HepG2 (cell line): ENCODE data around the gene POC1A. TPM values are rescaled to one million over a fixed set of nuclear protein-coding genes. Genes with fewer than 3 reads are reported as not detected.
A peak's percentile ranks its signal among the peaks of the same experiment; 100 is the strongest.

Experiments used
- ATAC-seq: fragments of 200-7000 bp; cut with Tn5 transposase; 3 replicates; pipeline ENCODE4 v1.9.1; 2020; ENCODE audit warnings: mild to moderate bottlenecking, moderate library complexity
- BruUV-seq: library from RNA; stranded (reverse); fragments of 400-500 nt; replicated peaks from 2 replicates; lab custom pipeline; 2021; lab: Mats Ljungman, UMichigan
- CTCF ChIA-PET: fragments of 300-600 bp; formaldehyde crosslinking; extraction: SDS; loops from one replicate; lab custom pipeline; 2021; ENCODE audit warnings: low total read pairs, inconsistent platforms, low intra/inter-chr PET ratio; lab: Yijun Ruan, JAX
- POLR2A ChIA-PET: fragments of 350-600 bp; sonication (Branson Sonifier 250); formaldehyde crosslinking; loops from one replicate; lab custom pipeline; 2020; ENCODE audit warnings: antibody characterized with exemption, inconsistent platforms; lab: Yijun Ruan, JAX
- DNase-seq: peaks from one replicate; pipeline ENCODE4 v3.0.0-alpha.2; 2015; ENCODE audit warnings: low spot score
- FAIRE-seq: peaks from 3 replicates; lab custom pipeline; 2011; peaks lifted over from hg19 to GRCh38; lab: Jason Lieb, UNC
- H2AFZ ChIP-seq: one replicate; pipeline ENCODE4 v1.6.1; 2011; ENCODE audit warnings: low read length, inconsistent platforms
- H3K27ac ChIP-seq: fragments of 300-600 bp; 3 replicates; pipeline ENCODE4 v1.8.0; 2011; ENCODE audit warnings: mixed run types, mild to moderate bottlenecking, mixed read lengths, low read length, inconsistent platforms; ENCODE audit not compliant: insufficient read depth; ENCODE audit errors: extremely low read length
- H3K27me3 ChIP-seq, 2 experiments: fragments of 200-600 bp in 1 of 2; 2 replicates in 1 of 2; 3 replicates in 1 of 2; pipeline versions ENCODE4 v1.6.0 to v1.8.0; 2011; ENCODE audit warnings: low read length in 2 of 2, mild to moderate bottlenecking in 2 of 2, moderate library complexity in 2 of 2, inconsistent platforms in 1 of 2; ENCODE audit not compliant: insufficient read depth in 2 of 2, control insufficient read depth in 1 of 2
- H3K36me3 ChIP-seq, 2 experiments: fragments of 200-600 bp in 1 of 2; replicated peaks in 1 of 2; 2 replicates in 1 of 2; 3 replicates in 1 of 2; pipeline versions ENCODE4 v1.5.1 to v1.8.0; 2011; ENCODE audit warnings: low read length in 2 of 2, inconsistent platforms in 1 of 2; ENCODE audit not compliant: insufficient read depth in 2 of 2, control insufficient read depth in 1 of 2
- H3K4me1 ChIP-seq: 2 replicates; pipeline ENCODE4 v1.5.1; 2012; ENCODE audit warnings: low read length, inconsistent platforms; ENCODE audit not compliant: insufficient read depth
- H3K4me2 ChIP-seq: 2 replicates; pipeline ENCODE4 v1.6.0; 2011; ENCODE audit warnings: low read depth, low read length, inconsistent platforms
- H3K4me3 ChIP-seq, 3 experiments: fragments of 200-600 bp in 1 of 3; sonication (generic), shearing (Covaris generic) in 1 of 3; replicated peaks in 1 of 3; 2 replicates each; pipeline ENCODE4 v1.5.1; 2011 to 2016; ENCODE audit warnings: low read length in 3 of 3, inconsistent platforms in 2 of 3, low read depth in 2 of 3, mild to moderate bottlenecking in 2 of 3, control low read depth in 1 of 3, mixed read lengths in 1 of 3; ENCODE audit not compliant: insufficient read depth in 1 of 3
- H3K79me2 ChIP-seq: one replicate; pipeline ENCODE4 v1.6.1; 2011; ENCODE audit warnings: low read length, inconsistent platforms; ENCODE audit not compliant: insufficient read depth
- H3K9ac ChIP-seq: 2 replicates; pipeline ENCODE4 v1.6.0; 2011; ENCODE audit warnings: mild to moderate bottlenecking, low read depth, low read length, inconsistent platforms; ENCODE audit not compliant: insufficient read depth
- H3K9me3 ChIP-seq: 2 replicates; pipeline ENCODE4 v1.5.1; 2012; ENCODE audit warnings: mild to moderate bottlenecking, low read length
- H4K20me1 ChIP-seq: 2 replicates; pipeline ENCODE4 v1.6.0; 2011; ENCODE audit warnings: inconsistent platforms, mild to moderate bottlenecking, low read length, moderate library complexity; ENCODE audit not compliant: insufficient read depth
- DMAP1 ChIP-seq: IDR thresholded peaks from 2 replicates; pipeline ENCODE4 v1.6.1; 2016
- GABPA ChIP-seq, 2 experiments: IDR thresholded peaks; 2 replicates each; pipeline ENCODE4 v1.6.1; 2011 to 2016; ENCODE audit warnings: low read depth in 2 of 2, low read length in 1 of 2, missing biosample characterization in 1 of 2, missing genetic modification characterization in 1 of 2
- HIVEP1 ChIP-seq: sonication (generic); formaldehyde crosslinking; IDR thresholded peaks from 2 replicates; pipeline ENCODE4 v1.4.0; 2020; ENCODE audit warnings: mild to moderate bottlenecking, missing genetic modification reagents
- HMG20A ChIP-seq: IDR thresholded peaks from 2 replicates; pipeline ENCODE4 v1.6.1; 2016; ENCODE audit warnings: borderline replicate concordance
- HNF4A ChIP-seq: sonication (generic); formaldehyde crosslinking; IDR thresholded peaks from 2 replicates; pipeline ENCODE4 v1.4.0; 2020; ENCODE audit warnings: missing genetic modification reagents
- HNRNPK ChIP-seq: fragments of 200-400 bp; formaldehyde crosslinking; IDR thresholded peaks from 2 replicates; pipeline ENCODE4 v1.6.1; 2018; ENCODE audit warnings: low read length, low read depth, moderate library complexity, mild to moderate bottlenecking; ENCODE audit not compliant: poor library complexity, severe bottlenecking
- HOXA5 ChIP-seq: sonication (generic); formaldehyde crosslinking; IDR thresholded peaks from 2 replicates; pipeline ENCODE4 v1.4.0; 2020; ENCODE audit warnings: missing genetic modification reagents
- MBNL3 ChIP-seq: fragments of 250-450 bp; sonication (Bioruptor Pico); conservative IDR thresholded peaks from 2 replicates; pipeline ENCODE4 v1.8.0; 2022; ENCODE audit warnings: mild to moderate bottlenecking, inconsistent platforms
- MEIS1 ChIP-seq: sonication (generic); formaldehyde crosslinking; IDR thresholded peaks from 2 replicates; pipeline ENCODE4 v1.9.0; 2021; ENCODE audit warnings: mild to moderate bottlenecking, missing genetic modification reagents, moderate library complexity, borderline replicate concordance
- MTA1 ChIP-seq: sonication (generic); formaldehyde crosslinking; IDR thresholded peaks from 2 replicates; pipeline ENCODE4 v1.4.0; 2020; ENCODE audit warnings: missing genetic modification reagents, mild to moderate bottlenecking, borderline replicate concordance
- NR2F6 ChIP-seq, 2 experiments: IDR thresholded peaks; 2 replicates each; pipeline ENCODE4 v1.6.1; 2016; ENCODE audit warnings: antibody characterized with exemption in 1 of 2, mild to moderate bottlenecking in 1 of 2
- PHF5A ChIP-seq: IDR thresholded peaks from one replicate; pipeline ENCODE4 v1.6.1; 2018; ENCODE audit warnings: low read depth, missing genetic modification reagents; ENCODE audit not compliant: unreplicated experiment
- POGZ ChIP-seq: sonication (generic); formaldehyde crosslinking; IDR thresholded peaks from 2 replicates; pipeline ENCODE4 v1.4.0; 2020; ENCODE audit warnings: mild to moderate bottlenecking, missing genetic modification reagents
- SAP130 ChIP-seq: IDR thresholded peaks from 2 replicates; pipeline ENCODE4 v1.6.1; 2016; ENCODE audit warnings: low read depth
- SRF ChIP-seq: IDR thresholded peaks from 2 replicates; pipeline ENCODE4 v1.6.1; 2011; ENCODE audit warnings: mild to moderate bottlenecking, low read depth, low read length, moderate library complexity
- TGIF2 ChIP-seq: IDR thresholded peaks from 2 replicates; pipeline ENCODE4 v1.6.1; 2016; ENCODE audit warnings: control low read depth, missing compliant biosample characterization
- U2AF1 ChIP-seq: fragments of 200-400 bp; formaldehyde crosslinking; optimal IDR thresholded peaks from 2 replicates; pipeline ENCODE3; 2017; ENCODE audit warnings: mild to moderate bottlenecking, low read depth, low read length
- ZBTB25 ChIP-seq: IDR thresholded peaks from 2 replicates; pipeline ENCODE4 v1.6.1; 2018; ENCODE audit warnings: missing genetic modification reagents
- ZFP36 ChIP-seq: fragments of 150-350 bp; IDR thresholded peaks from 2 replicates; pipeline ENCODE4 v1.6.1; 2018; ENCODE audit warnings: borderline replicate concordance, low read length, low read depth; ENCODE audit not compliant: partially characterized antibody
- ZNF33B ChIP-seq: sonication (generic); formaldehyde crosslinking; IDR thresholded peaks from 2 replicates; pipeline ENCODE4 v1.5.1; 2020; ENCODE audit warnings: mild to moderate bottlenecking, missing genetic modification reagents
- ZNF451 ChIP-seq: sonication (generic); formaldehyde crosslinking; IDR thresholded peaks from 2 replicates; pipeline ENCODE4 v1.5.0; 2020; ENCODE audit warnings: mild to moderate bottlenecking, missing genetic modification reagents
- ZNF460 ChIP-seq: sonication (generic); formaldehyde crosslinking; IDR thresholded peaks from 2 replicates; pipeline ENCODE4 v1.5.1; 2020; ENCODE audit warnings: missing genetic modification reagents, mild to moderate bottlenecking, borderline replicate concordance
- ZNF564 ChIP-seq: sonication (generic); formaldehyde crosslinking; IDR thresholded peaks from 2 replicates; pipeline ENCODE4 v1.8.1; 2023; ENCODE audit warnings: mild to moderate bottlenecking, missing genetic modification reagents
- ZNF570 ChIP-seq: sonication (generic); formaldehyde crosslinking; IDR thresholded peaks from 2 replicates; pipeline ENCODE4 v1.4.0; 2020; ENCODE audit warnings: mild to moderate bottlenecking, missing genetic modification reagents, borderline replicate concordance
- ZNF777 ChIP-seq: sonication (generic); formaldehyde crosslinking; IDR thresholded peaks from 2 replicates; pipeline ENCODE4 v1.4.0; 2020; ENCODE audit warnings: missing genetic modification reagents
- ZNF891 ChIP-seq: sonication (generic); formaldehyde crosslinking; IDR thresholded peaks from 2 replicates; pipeline ENCODE4 v1.5.0; 2020; ENCODE audit warnings: mild to moderate bottlenecking, missing genetic modification reagents
- WGBS: methylation state at CpG from one replicate; pipeline ENCODE4 v1.1.6; 2017; ENCODE audit warnings: low lambda C conversion rate; 5-methylcytosine and 5-hydroxymethylcytosine counted together
- in situ Hi-C: cut with HindIII; loops from 2 replicates; pipeline ENCODE4 v1.10.0; 2017; ENCODE audit warnings: low pct_unique_long_range_greater_than_20kb; ENCODE audit not compliant: extremely low pct_ligation_motif_present
- intact Hi-C: fragments of 100-400 bp; cut with micrococcal nuclease; formaldehyde crosslinking; loops from one replicate; pipeline ENCODE4 v1.10.0; 2022; ENCODE audit not compliant: unreplicated experiment
- polyA plus RNA-seq, 8 experiments: library from polyadenylated mRNA; depleted of rRNA in 3 of 8; stranded (reverse) in 7 of 8; unstranded in 1 of 8; fragments of >200 nt; fragmentation: Illumina TruSeq in 4 of 8; extraction: Trizol in 4 of 8; gene quantifications; 2 replicates each; pipeline versions ENCODE4 v1.2.1 to v1.2.3, GENCODE V29; 2011 to 2016; ENCODE audit warnings: low read depth in 4 of 8, missing spikeins in 1 of 8, mixed read lengths in 1 of 8; ENCODE audit not compliant: insufficient read depth in 1 of 8
- total RNA-seq, 5 experiments: library from RNA; depleted of rRNA; stranded (reverse); fragments of >200 nt; fragmentation: Illumina TruSeq; extraction: Trizol; gene quantifications; 2 replicates each; pipeline ENCODE4 v1.2.3, GENCODE V29; 2016; ENCODE audit warnings: low read depth in 1 of 5

The POC1A gene
- total and polyA plus RNA-seq, 2 of the 13 experiments (the other 11 are each of a cell fraction or from before 2014, with no cell fraction given), result 14.6 to 20.0 TPM

DNA sequence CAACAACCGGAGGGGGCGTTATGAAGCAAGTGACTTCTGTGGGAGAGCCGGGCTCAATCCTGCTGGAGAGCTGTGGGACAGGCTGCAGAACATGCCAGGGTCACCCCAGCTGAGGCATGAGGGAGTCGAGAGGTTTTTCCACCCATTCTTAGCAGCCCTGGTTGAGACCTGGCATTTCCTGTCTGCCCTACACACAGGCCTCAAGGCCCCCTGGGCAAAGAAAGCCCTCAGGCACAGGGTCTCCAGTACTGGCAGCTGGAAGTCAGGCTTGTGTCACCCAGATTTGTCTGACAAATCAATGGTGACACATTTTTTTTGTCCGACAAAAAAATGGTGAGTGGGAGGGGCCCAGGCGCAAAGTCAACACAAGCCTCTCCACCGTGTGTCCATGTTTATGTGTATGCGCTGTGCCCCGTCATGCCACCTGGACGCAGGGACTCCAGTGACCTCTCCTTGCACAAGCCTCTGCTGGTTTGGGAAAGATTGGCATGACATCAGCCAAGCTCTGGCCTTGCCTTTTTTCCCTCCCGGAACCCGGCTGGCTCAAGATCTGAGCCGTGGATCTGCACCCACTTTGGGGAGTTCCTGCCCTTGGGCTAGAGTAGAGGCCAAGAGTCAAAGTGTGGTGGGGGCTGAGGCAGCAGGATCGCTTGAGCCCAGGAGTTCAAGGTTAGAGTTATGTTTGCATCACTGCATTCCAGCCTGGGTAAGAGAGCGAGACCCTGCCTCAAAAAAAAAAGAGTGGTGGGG lies 22.9 kb upstream of the POC1A start:
- no peak overlapping the region for H2AFZ ChIP-seq
- H3K27me3 ChIP-seq, result no peaks in the 10 kb centered on the region
- H3K9me3 ChIP-seq, result no peaks in the 10 kb centered on the region
- no peaks in the 10 kb centered on the region for H3K36me3 ChIP-seq
- peak overlapping the region; percentile 61 for H3K9ac ChIP-seq
- H3K4me3 ChIP-seq, result peak overlapping the region; percentile 43 to 60 (median 48); a peak in 5 of 6 replicates
- FAIRE-seq (peak; percentile 82), ATAC-seq (peak; percentile 81), DNase-seq (peak; percentile 86)
- 2% methylated on average over 12 of the region's 15 CpGs for WGBS
- in situ Hi-C loops, result no loop called here
- H3K4me2 ChIP-seq, result peak overlapping the region; percentile 82
- no TSS peak for BruUV-seq
- no peaks in the 10 kb centered on the region for H4K20me1 ChIP-seq
- no peaks in the 10 kb centered on the region for H3K79me2 ChIP-seq
- H3K27ac ChIP-seq, result peak overlapping the region; percentile 85
- ChIA-PET POLR2A (interaction anchor here (0.8 to 3.5 kb wide), 12 partner anchors 9 to 210 kb away, joined by 3 to 30 read pairs (median 5); partner anchors contain the start of genes ACY1, ALAS1, PCBP4 and POC1A), CTCF (no interaction called here)
- intact Hi-C loops, result loop anchor here (1.0 kb wide), 1 partner anchor 20 kb away; no protein-coding TSS in a partner anchor
- peaks cover 64% of the 10 kb centered on the region for H3K4me1 ChIP-seq
- TF ChIP-seq ZNF564 (CRISPR knock-in tag) (peak; percentile 57; the same call in 1 of the 2 replicates), SAP130 (CRISPR knock-in tag) (peak; percentile 77), HIVEP1 (CRISPR knock-in tag) (no peak; the same call in 1 of the 2 replicates), ZNF570 (0 out of 2 replicates have a peak, but pooled peaks have one; percentile 29), U2AF1 (no peak), HNRNPK (no peak), GABPA (IDR thresholded peaks at IDR 0.05; ENCODE audit: low read depth, low read length) (no peak), GABPA (CRISPR knock-in tag; IDR thresholded peaks at IDR 0.05; ENCODE audit: low read depth) (peak; percentile 50), DMAP1 (CRISPR knock-in tag) (peak; percentile 58; the same call in 1 of the 2 replicates), TGIF2 (CRISPR knock-in tag) (no peak; the same call in 1 of the 2 replicates), HNF4A (CRISPR knock-in tag) (peak; percentile 89), ZNF891 (no peak), NR2F6 (IDR thresholded peaks at IDR 0.05) (peak; percentile 79), NR2F6 (CRISPR knock-in tag; IDR thresholded peaks at IDR 0.05) (peak; percentile 54; the same call in 1 of the 2 replicates), ZFP36 (no peak), ZNF460 (CRISPR knock-in tag) (peak; percentile 29; the same call in 1 of the 2 replicates), SRF (no peak), HOXA5 (CRISPR knock-in tag) (peak; percentile 60), ZNF777 (CRISPR knock-in tag) (0 out of 2 replicates have a peak, but pooled peaks have one; percentile 30), ZNF33B (CRISPR knock-in tag) (no peak), ZBTB25 (CRISPR knock-in tag) (peak; percentile 11; the same call in 1 of the 2 replicates), POGZ (peak; percentile 49; the same call in 1 of the 2 replicates), HMG20A (CRISPR knock-in tag) (peak; percentile 19; the same call in 1 of the 2 replicates), MBNL3 (CRISPR knock-in tag) (no peak), ZNF451 (CRISPR knock-in tag) (no peak), MTA1 (CRISPR knock-in tag) (peak; percentile 99), MEIS1 (CRISPR knock-in tag) (peak; percentile 82), PHF5A (peak; percentile 52)
